HEK293 (cell line): ENCODE data around the gene OR6B1.

Experiments used
- CTCF ChIA-PET: fragments of 350-600 bp; formaldehyde crosslinking; extraction: SDS; loops from one replicate; lab custom pipeline; 2021; ENCODE audit warnings: antibody characterized with exemption; lab: Yijun Ruan, JAX
- POLR2A ChIA-PET: fragments of 300-600 bp; formaldehyde crosslinking; extraction: SDS; loops from one replicate; lab custom pipeline; 2020; ENCODE audit warnings: antibody characterized with exemption, inconsistent platforms; lab: Yijun Ruan, JAX
- H3K27ac ChIP-seq: fragments of 200-500 bp; sonication (Bioruptor generic); 2 replicates; pipeline ENCODE4 v1.5.1; 2014; ENCODE audit warnings: low read depth, low read length, control low read depth, inconsistent platforms; ENCODE audit errors: extremely low read depth
- H3K36me3 ChIP-seq, 2 experiments: fragments of 200-500 bp in 1 of 2; sonication (Bioruptor generic) in 1 of 2; 1 replicate in 1 of 2; 2 replicates in 1 of 2; pipeline ENCODE4 v1.5.1; 2014 to 2017; ENCODE audit warnings: inconsistent platforms in 2 of 2, low read length in 2 of 2; ENCODE audit not compliant: control insufficient read depth in 2 of 2, insufficient read depth in 1 of 2
- H3K4me1 ChIP-seq: fragments of 200-500 bp; sonication (Bioruptor generic); 2 replicates; pipeline ENCODE4 v1.5.1; 2014; ENCODE audit warnings: mild to moderate bottlenecking, low read length, inconsistent platforms; ENCODE audit not compliant: control insufficient read depth, insufficient read depth
- H3K4me3 ChIP-seq: 2 replicates; pipeline ENCODE4 v1.5.1; 2011; ENCODE audit warnings: low read depth, mild to moderate bottlenecking, control low read depth, low read length, moderate library complexity
- H3K9me3 ChIP-seq: fragments of 200-500 bp; sonication (Bioruptor generic); 2 replicates; pipeline ENCODE4 v1.5.1; 2014; ENCODE audit warnings: low read depth, low read length, inconsistent platforms; ENCODE audit not compliant: control insufficient read depth, insufficient read depth
- GFI1B ChIP-seq: fragments of 450-650 bp; formaldehyde crosslinking; IDR thresholded peaks from 2 replicates; pipeline ENCODE4 v1.5.1; 2016; ENCODE audit warnings: missing biosample characterization, missing genetic modification characterization
- KLF16 ChIP-seq: fragments of 450-650 bp; formaldehyde crosslinking; IDR thresholded peaks from 2 replicates; pipeline ENCODE4 v1.5.1; 2017; ENCODE audit warnings: missing biosample characterization, missing genetic modification characterization
- RBAK ChIP-seq: fragments of 450-650 bp; formaldehyde crosslinking; IDR thresholded peaks from 2 replicates; pipeline ENCODE4 v1.5.1; 2016; ENCODE audit warnings: missing biosample characterization, missing genetic modification characterization
- SETDB1 ChIP-seq: IDR thresholded peaks from one replicate; pipeline ENCODE4 v1.6.1; 2017; ENCODE audit warnings: mild to moderate bottlenecking, low read length, moderate library complexity, mixed read lengths; ENCODE audit not compliant: insufficient read length
- SP7 ChIP-seq: fragments of 450-650 bp; formaldehyde crosslinking; IDR thresholded peaks from 2 replicates; pipeline ENCODE4 v1.5.1; 2016; ENCODE audit warnings: missing biosample characterization, missing genetic modification characterization
- ZFP41 ChIP-seq: fragments of 450-650 bp; formaldehyde crosslinking; IDR thresholded peaks from 2 replicates; pipeline ENCODE4 v1.5.1; 2016; ENCODE audit warnings: missing biosample characterization, missing genetic modification characterization, borderline replicate concordance
- ZIC2 ChIP-seq: fragments of 450-650 bp; formaldehyde crosslinking; IDR thresholded peaks from 2 replicates; pipeline ENCODE4 v1.5.1; 2016; ENCODE audit warnings: missing biosample characterization, missing genetic modification characterization
- ZNF114 ChIP-seq: fragments of 450-650 bp; formaldehyde crosslinking; IDR thresholded peaks from 2 replicates; pipeline ENCODE4 v1.5.0; 2017; ENCODE audit warnings: missing biosample characterization, missing genetic modification characterization
- ZNF169 ChIP-seq: fragments of 450-650 bp; formaldehyde crosslinking; IDR thresholded peaks from 2 replicates; pipeline ENCODE4 v1.5.1; 2016; ENCODE audit warnings: missing biosample characterization, missing genetic modification characterization
- ZNF184 ChIP-seq: fragments of 450-650 bp; IDR thresholded peaks from 2 replicates; pipeline ENCODE4 v1.5.1; 2018; ENCODE audit warnings: missing biosample characterization, mild to moderate bottlenecking, missing genetic modification characterization
- ZNF23 ChIP-seq: fragments of 450-650 bp; formaldehyde crosslinking; IDR thresholded peaks from 2 replicates; pipeline ENCODE4 v1.5.1; 2016; ENCODE audit warnings: missing biosample characterization, missing genetic modification characterization, borderline replicate concordance
- ZNF341 ChIP-seq: fragments of 450-650 bp; formaldehyde crosslinking; IDR thresholded peaks from 2 replicates; pipeline ENCODE4; 2016; ENCODE audit warnings: low read depth, missing biosample characterization, missing genetic modification characterization
- ZNF404 ChIP-seq: fragments of 450-650 bp; formaldehyde crosslinking; IDR thresholded peaks from 2 replicates; pipeline ENCODE4 v1.5.1; 2017; ENCODE audit warnings: missing biosample characterization, missing genetic modification characterization
- ZNF48 ChIP-seq: fragments of 450-650 bp; formaldehyde crosslinking; IDR thresholded peaks from 2 replicates; pipeline ENCODE4 v1.5.1; 2016; ENCODE audit warnings: missing biosample characterization, missing genetic modification characterization
- ZNF514 ChIP-seq: fragments of 450-650 bp; formaldehyde crosslinking; IDR thresholded peaks from 2 replicates; pipeline ENCODE4 v1.5.1; 2016; ENCODE audit warnings: missing biosample characterization, missing genetic modification characterization
- ZNF624 ChIP-seq: fragments of 450-650 bp; formaldehyde crosslinking; IDR thresholded peaks from 2 replicates; pipeline ENCODE4 v1.5.1; 2017; ENCODE audit warnings: missing biosample characterization, missing genetic modification characterization
- ZNF658 ChIP-seq: fragments of 450-650 bp; formaldehyde crosslinking; IDR thresholded peaks from 2 replicates; pipeline ENCODE4; 2016; ENCODE audit warnings: missing biosample characterization, missing genetic modification characterization
- ZNF707 ChIP-seq: fragments of 450-650 bp; formaldehyde crosslinking; IDR thresholded peaks from 2 replicates; pipeline ENCODE4 v1.5.1; 2016; ENCODE audit warnings: missing biosample characterization, missing genetic modification characterization
- ZSCAN23 ChIP-seq: fragments of 450-650 bp; formaldehyde crosslinking; IDR thresholded peaks from 2 replicates; pipeline ENCODE4 v1.5.1; 2016; ENCODE audit warnings: missing biosample characterization, missing genetic modification characterization
- TF ChIP-seq, protein P1 (sequence below): fragments of 450-650 bp; formaldehyde crosslinking; IDR thresholded peaks from 2 replicates; pipeline ENCODE4 v1.5.1; 2016; ENCODE audit warnings: missing biosample characterization, missing genetic modification characterization
- TF ChIP-seq, protein P2 (sequence below): fragments of 450-650 bp; formaldehyde crosslinking; IDR thresholded peaks from 2 replicates; pipeline ENCODE4 v1.5.1; 2016; ENCODE audit warnings: missing biosample characterization, missing genetic modification characterization
- TF ChIP-seq, protein P3 (sequence below): fragments of 450-650 bp; formaldehyde crosslinking; IDR thresholded peaks from 2 replicates; pipeline ENCODE4 v1.5.1; 2016; ENCODE audit warnings: missing biosample characterization, missing genetic modification characterization
- TF ChIP-seq, protein P4 (sequence below): fragments of 450-650 bp; formaldehyde crosslinking; IDR thresholded peaks from 2 replicates; pipeline ENCODE4 v1.5.1; 2017; ENCODE audit warnings: missing biosample characterization, missing genetic modification characterization
- TF ChIP-seq, protein P5 (sequence below): fragments of 450-650 bp; formaldehyde crosslinking; IDR thresholded peaks from 2 replicates; pipeline ENCODE4 v1.5.1; 2017; ENCODE audit warnings: missing biosample characterization, missing genetic modification characterization
- TF ChIP-seq, protein P6 (sequence below): fragments of 450-650 bp; IDR thresholded peaks from 2 replicates; pipeline ENCODE4 v1.5.1; 2018; ENCODE audit warnings: missing biosample characterization, mild to moderate bottlenecking, missing genetic modification characterization

The OR6B1 gene

DNA sequence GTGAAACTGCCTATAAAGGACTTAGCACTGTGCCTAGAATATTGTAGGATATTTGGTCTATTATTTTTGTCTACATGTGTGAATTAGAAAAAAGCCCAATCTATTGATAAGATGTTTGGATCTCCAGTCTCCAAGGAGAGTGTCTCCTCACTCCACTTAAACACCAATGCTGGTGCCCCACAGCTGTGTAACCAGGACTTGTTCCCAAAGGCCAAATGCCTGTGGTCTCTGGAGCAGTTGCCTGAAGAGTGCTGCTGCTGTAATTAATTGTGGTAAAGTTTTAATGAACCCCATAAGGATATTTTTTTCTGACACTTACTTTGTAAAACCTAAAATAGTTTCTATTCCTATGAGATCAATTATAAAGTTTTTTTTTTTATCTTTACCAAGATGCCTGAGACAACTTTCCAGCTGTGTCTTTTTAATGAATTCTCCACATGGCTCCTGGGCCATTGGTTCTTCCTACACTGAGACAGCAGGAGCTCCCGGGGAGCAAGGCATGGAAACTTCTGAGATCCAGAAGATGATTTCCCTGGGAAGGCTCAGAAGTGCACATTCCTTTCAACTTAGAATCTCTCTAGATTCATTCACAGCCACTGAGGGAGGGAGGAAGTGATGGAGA, 37.4 kb downstream of the OR6B1 start:
- H3K27ac ChIP-seq = no peak overlapping the region
- ChIA-PET POLR2A (no interaction called here), CTCF (interaction anchor here (1.1 kb wide), 1 partner anchor 10 kb away, joined by 3 read pairs; no protein-coding TSS in a partner anchor)
- no peaks in the 10 kb centered on the region for H3K9me3 ChIP-seq
- H3K36me3 ChIP-seq = no peaks in the 10 kb centered on the region
- no peak overlapping the region for H3K4me3 ChIP-seq
- no peaks in the 10 kb centered on the region for H3K4me1 ChIP-seq
- TF ChIP-seq ZSCAN23 (tag by site-specific recombination) = no peak
- TF ChIP-seq ZNF114 (tag by site-specific recombination) = no peak
- no peak for TF ChIP-seq ZFP41
- TF ChIP-seq GFI1B = no peak
- no peak for TF ChIP-seq ZNF404 (tag by site-specific recombination)
- no peak for TF ChIP-seq ZNF658 (tag by site-specific recombination)
- TF ChIP-seq, protein P1, sequence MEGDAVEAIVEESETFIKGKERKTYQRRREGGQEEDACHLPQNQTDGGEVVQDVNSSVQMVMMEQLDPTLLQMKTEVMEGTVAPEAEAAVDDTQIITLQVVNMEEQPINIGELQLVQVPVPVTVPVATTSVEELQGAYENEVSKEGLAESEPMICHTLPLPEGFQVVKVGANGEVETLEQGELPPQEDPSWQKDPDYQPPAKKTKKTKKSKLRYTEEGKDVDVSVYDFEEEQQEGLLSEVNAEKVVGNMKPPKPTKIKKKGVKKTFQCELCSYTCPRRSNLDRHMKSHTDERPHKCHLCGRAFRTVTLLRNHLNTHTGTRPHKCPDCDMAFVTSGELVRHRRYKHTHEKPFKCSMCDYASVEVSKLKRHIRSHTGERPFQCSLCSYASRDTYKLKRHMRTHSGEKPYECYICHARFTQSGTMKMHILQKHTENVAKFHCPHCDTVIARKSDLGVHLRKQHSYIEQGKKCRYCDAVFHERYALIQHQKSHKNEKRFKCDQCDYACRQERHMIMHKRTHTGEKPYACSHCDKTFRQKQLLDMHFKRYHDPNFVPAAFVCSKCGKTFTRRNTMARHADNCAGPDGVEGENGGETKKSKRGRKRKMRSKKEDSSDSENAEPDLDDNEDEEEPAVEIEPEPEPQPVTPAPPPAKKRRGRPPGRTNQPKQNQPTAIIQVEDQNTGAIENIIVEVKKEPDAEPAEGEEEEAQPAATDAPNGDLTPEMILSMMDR (tag by site-specific recombination) = no peak
- no peak for TF ChIP-seq SP7
- TF ChIP-seq, protein P2, sequence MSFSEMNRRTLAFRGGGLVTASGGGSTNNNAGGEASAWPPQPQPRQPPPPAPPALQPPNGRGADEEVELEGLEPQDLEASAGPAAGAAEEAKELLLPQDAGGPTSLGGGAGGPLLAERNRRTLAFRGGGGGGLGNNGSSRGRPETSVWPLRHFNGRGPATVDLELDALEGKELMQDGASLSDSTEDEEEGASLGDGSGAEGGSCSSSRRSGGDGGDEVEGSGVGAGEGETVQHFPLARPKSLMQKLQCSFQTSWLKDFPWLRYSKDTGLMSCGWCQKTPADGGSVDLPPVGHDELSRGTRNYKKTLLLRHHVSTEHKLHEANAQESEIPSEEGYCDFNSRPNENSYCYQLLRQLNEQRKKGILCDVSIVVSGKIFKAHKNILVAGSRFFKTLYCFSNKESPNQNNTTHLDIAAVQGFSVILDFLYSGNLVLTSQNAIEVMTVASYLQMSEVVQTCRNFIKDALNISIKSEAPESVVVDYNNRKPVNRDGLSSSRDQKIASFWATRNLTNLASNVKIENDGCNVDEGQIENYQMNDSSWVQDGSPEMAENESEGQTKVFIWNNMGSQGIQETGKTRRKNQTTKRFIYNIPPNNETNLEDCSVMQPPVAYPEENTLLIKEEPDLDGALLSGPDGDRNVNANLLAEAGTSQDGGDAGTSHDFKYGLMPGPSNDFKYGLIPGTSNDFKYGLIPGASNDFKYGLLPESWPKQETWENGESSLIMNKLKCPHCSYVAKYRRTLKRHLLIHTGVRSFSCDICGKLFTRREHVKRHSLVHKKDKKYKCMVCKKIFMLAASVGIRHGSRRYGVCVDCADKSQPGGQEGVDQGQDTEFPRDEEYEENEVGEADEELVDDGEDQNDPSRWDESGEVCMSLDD (tag by site-specific recombination) = no peak
- TF ChIP-seq ZNF184 (tag by site-specific recombination) = no peak
- no peak for TF ChIP-seq ZNF23
- no peak for TF ChIP-seq ZIC2 (tag by site-specific recombination)
- no peak for TF ChIP-seq ZNF48 (tag by site-specific recombination)
- TF ChIP-seq ZNF707 (tag by site-specific recombination) = no peak
- TF ChIP-seq, protein P3, sequence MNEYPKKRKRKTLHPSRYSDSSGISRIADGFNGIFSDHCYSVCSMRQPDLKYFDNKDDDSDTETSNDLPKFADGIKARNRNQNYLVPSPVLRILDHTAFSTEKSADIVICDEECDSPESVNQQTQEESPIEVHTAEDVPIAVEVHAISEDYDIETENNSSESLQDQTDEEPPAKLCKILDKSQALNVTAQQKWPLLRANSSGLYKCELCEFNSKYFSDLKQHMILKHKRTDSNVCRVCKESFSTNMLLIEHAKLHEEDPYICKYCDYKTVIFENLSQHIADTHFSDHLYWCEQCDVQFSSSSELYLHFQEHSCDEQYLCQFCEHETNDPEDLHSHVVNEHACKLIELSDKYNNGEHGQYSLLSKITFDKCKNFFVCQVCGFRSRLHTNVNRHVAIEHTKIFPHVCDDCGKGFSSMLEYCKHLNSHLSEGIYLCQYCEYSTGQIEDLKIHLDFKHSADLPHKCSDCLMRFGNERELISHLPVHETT (tag by site-specific recombination) = no peak
- TF ChIP-seq ZNF514 (tag by site-specific recombination) = no peak

DNA sequence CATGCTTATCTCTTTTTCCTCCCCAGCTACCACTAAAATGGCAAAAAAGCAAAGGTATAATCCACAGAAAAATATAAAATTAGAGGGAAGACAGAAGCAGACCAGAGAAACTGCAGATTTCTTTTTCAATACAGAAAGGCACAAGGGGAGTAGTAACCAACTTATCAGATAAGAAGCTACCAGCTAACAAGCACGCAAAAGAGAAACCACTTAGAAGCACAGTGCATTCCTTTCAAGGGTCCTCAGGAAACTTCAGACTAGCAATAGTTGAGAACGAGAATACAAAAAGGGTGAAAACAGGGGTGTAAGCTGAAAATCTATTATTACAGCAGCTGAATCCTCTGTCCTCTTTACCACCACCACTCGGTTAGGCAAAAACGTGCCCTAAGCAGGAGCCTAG, 38.8 kb downstream of the OR6B1 start:
- H3K4me3 ChIP-seq = no peak overlapping the region
- no peak for TF ChIP-seq RBAK (tag by site-specific recombination)
- no peak for TF ChIP-seq ZNF341 (tag by site-specific recombination)
- TF ChIP-seq ZNF169 (tag by site-specific recombination) = no peak
- TF ChIP-seq KLF16 (tag by site-specific recombination) = no peak
- TF ChIP-seq, protein P4, sequence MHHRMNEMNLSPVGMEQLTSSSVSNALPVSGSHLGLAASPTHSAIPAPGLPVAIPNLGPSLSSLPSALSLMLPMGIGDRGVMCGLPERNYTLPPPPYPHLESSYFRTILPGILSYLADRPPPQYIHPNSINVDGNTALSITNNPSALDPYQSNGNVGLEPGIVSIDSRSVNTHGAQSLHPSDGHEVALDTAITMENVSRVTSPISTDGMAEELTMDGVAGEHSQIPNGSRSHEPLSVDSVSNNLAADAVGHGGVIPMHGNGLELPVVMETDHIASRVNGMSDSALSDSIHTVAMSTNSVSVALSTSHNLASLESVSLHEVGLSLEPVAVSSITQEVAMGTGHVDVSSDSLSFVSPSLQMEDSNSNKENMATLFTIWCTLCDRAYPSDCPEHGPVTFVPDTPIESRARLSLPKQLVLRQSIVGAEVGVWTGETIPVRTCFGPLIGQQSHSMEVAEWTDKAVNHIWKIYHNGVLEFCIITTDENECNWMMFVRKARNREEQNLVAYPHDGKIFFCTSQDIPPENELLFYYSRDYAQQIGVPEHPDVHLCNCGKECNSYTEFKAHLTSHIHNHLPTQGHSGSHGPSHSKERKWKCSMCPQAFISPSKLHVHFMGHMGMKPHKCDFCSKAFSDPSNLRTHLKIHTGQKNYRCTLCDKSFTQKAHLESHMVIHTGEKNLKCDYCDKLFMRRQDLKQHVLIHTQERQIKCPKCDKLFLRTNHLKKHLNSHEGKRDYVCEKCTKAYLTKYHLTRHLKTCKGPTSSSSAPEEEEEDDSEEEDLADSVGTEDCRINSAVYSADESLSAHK (tag by site-specific recombination) = no peak
- no peak for TF ChIP-seq ZNF624 (tag by site-specific recombination)
- TF ChIP-seq, protein P5, sequence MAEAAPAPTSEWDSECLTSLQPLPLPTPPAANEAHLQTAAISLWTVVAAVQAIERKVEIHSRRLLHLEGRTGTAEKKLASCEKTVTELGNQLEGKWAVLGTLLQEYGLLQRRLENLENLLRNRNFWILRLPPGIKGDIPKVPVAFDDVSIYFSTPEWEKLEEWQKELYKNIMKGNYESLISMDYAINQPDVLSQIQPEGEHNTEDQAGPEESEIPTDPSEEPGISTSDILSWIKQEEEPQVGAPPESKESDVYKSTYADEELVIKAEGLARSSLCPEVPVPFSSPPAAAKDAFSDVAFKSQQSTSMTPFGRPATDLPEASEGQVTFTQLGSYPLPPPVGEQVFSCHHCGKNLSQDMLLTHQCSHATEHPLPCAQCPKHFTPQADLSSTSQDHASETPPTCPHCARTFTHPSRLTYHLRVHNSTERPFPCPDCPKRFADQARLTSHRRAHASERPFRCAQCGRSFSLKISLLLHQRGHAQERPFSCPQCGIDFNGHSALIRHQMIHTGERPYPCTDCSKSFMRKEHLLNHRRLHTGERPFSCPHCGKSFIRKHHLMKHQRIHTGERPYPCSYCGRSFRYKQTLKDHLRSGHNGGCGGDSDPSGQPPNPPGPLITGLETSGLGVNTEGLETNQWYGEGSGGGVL (tag by site-specific recombination) = no peak
- TF ChIP-seq, protein P6, sequence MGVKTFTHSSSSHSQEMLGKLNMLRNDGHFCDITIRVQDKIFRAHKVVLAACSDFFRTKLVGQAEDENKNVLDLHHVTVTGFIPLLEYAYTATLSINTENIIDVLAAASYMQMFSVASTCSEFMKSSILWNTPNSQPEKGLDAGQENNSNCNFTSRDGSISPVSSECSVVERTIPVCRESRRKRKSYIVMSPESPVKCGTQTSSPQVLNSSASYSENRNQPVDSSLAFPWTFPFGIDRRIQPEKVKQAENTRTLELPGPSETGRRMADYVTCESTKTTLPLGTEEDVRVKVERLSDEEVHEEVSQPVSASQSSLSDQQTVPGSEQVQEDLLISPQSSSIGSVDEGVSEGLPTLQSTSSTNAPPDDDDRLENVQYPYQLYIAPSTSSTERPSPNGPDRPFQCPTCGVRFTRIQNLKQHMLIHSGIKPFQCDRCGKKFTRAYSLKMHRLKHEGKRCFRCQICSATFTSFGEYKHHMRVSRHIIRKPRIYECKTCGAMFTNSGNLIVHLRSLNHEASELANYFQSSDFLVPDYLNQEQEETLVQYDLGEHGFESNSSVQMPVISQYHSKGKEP (tag by site-specific recombination) = no peak
- no peak for TF ChIP-seq SETDB1

More for the DNA sequence above, 38.8 kb downstream of the OR6B1 start:
- no peak overlapping the region for H3K27ac ChIP-seq
- H3K9me3 ChIP-seq = no peaks in the 10 kb centered on the region
- POLR2A ChIA-PET = no interaction called here
- no peaks in the 10 kb centered on the region for H3K4me1 ChIP-seq
- CTCF ChIA-PET = interaction anchor here (1.1 kb wide), 1 partner anchor 89 kb away, joined by 4 read pairs; no protein-coding TSS in a partner anchor
- H3K36me3 ChIP-seq = no peaks in the 10 kb centered on the region
